ENCODE data around the gene GNAS. TPM values are rescaled to one million over a fixed set of nuclear protein-coding genes. Genes with fewer than 3 reads are reported as not detected.

The GNAS gene
- total RNA-seq, 1 donor from 2014 or later: 875 TPM

- peaks cover 12% of the 10 kb centered on the region for H3K4me1 ChIP-seq
- intact Hi-C loops (cut with DNase I): no loop called here
- TF ChIP-seq POLR2A (IDR thresholded peaks at IDR 0.05) (no peak), POLR2AphosphoS5 (IDR thresholded peaks at IDR 0.05; ENCODE audit: insufficient read depth in 1 of 2, low read depth in 1 of 2) (no peak), CTCF (IDR thresholded peaks at IDR 0.05) (no peak)
- H3K27ac ChIP-seq: peak overlapping the region; percentile 56
- H3K9me3 ChIP-seq: no peaks in the 10 kb centered on the region
- no peaks in the 10 kb centered on the region for H3K27me3 ChIP-seq
- peak overlapping the region; percentile 74 to 89 for H3K4me3 ChIP-seq
- H3K36me3 ChIP-seq: no peaks in the 10 kb centered on the region
- DNase-seq (ENCODE audit: extremely low spot score in 2 of 2): peak in 1 of 2 donors; percentile 84
Measured at GRCh38 chr20:58888103-58888502, 35.6 kb downstream of the GNAS start.

GRCh38 chr20:58888521-58889333 is 36.2 kb downstream of the GNAS start:
- Histone ChIP-seq H3K27ac (peak overlapping the region; percentile 99), H3K9me3 (no peaks in the 10 kb centered on the region), H3K4me3 (peak overlapping the region; percentile 74 to 89), H3K36me3 (no peaks in the 10 kb centered on the region), H3K4me1 (peaks cover 18% of the 10 kb centered on the region), H3K27me3 (no peaks in the 10 kb centered on the region)
- TF ChIP-seq POLR2A (IDR thresholded peaks at IDR 0.05): peak in 1 of 2 donors; percentile 92
- no peak for TF ChIP-seq CTCF (IDR thresholded peaks at IDR 0.05)
- TF ChIP-seq POLR2AphosphoS5 (IDR thresholded peaks at IDR 0.05; ENCODE audit: insufficient read depth in 1 of 2, low read depth in 1 of 2): peak in 1 of 2 donors; percentile 67
- intact Hi-C loops (cut with DNase I): no loop called here
- peak; percentile 85 to 87 for DNase-seq (ENCODE audit: extremely low spot score in 2 of 2)

- H3K36me3 ChIP-seq: no peaks in the 10 kb centered on the region
- intact Hi-C loops (cut with DNase I): no loop called here
- no peaks in the 10 kb centered on the region for H3K27me3 ChIP-seq
- H3K9me3 ChIP-seq: no peaks in the 10 kb centered on the region
- H3K4me3 ChIP-seq: peak overlapping the region; percentile 74 to 89
- H3K4me1 ChIP-seq: peaks cover 24% of the 10 kb centered on the region
- DNase-seq (ENCODE audit: extremely low spot score in 2 of 2): peak in 1 of 2 donors; percentile 85
- TF ChIP-seq CTCF (IDR thresholded peaks at IDR 0.05) (no peak), POLR2AphosphoS5 (IDR thresholded peaks at IDR 0.05; ENCODE audit: insufficient read depth in 1 of 2, low read depth in 1 of 2) (no peak)
- H3K27ac ChIP-seq: peak overlapping the region; percentile 99
Measured at GRCh38 chr20:58889334-58889760, 36.8 kb downstream of the GNAS start.

GRCh38 chr20:58889798-58890517 is 37.4 kb downstream of the GNAS start:
- H3K9me3 ChIP-seq: no peaks in the 10 kb centered on the region
- H3K4me3 ChIP-seq: peak overlapping the region; percentile 74 to 89
- TF ChIP-seq CTCF (IDR thresholded peaks at IDR 0.05) (no peak), POLR2A (IDR thresholded peaks at IDR 0.05) (no peak), POLR2AphosphoS5 (IDR thresholded peaks at IDR 0.05; ENCODE audit: insufficient read depth in 1 of 2, low read depth in 1 of 2) (no peak)
- H3K27ac ChIP-seq: peak overlapping the region; percentile 99
- peaks cover 30% of the 10 kb centered on the region for H3K4me1 ChIP-seq
- DNase-seq (ENCODE audit: extremely low spot score in 2 of 2): no peak
- no peaks in the 10 kb centered on the region for H3K36me3 ChIP-seq
- no peaks in the 10 kb centered on the region for H3K27me3 ChIP-seq
- intact Hi-C loops (cut with DNase I): loop anchor here (5.0 kb wide), 2 partner anchors 92 to 142 kb away; partner anchors contain the start of genes ATP5F1E and NELFCD

Data from vagina (tissue), 2 donors.